Dendritic cell treated with granulocyte-macrophage colony-stimulating factor and Interleukin-4, amounts not matched to agents 40 ng/mL and 50 ng/mL, for 4 days (primary cell): Measurements from ENCODE around the gene CNTLN.
"Not testable (repeated sequence)": the region's sequence is repeated elsewhere in the genome, so short reads cannot be mapped to it uniquely, and the experiment has no call there.

Experiments used
- H3K27ac Mint-ChIP-seq: one replicate; pipeline ENCODE4 v1.8.0; 2022; ENCODE audit warnings: mild to moderate bottlenecking, mixed read lengths
- H3K27me3 Mint-ChIP-seq: one replicate; pipeline ENCODE4 v1.8.0; 2022; ENCODE audit warnings: mild to moderate bottlenecking, mixed read lengths
- H3K36me3 Mint-ChIP-seq: one replicate; pipeline ENCODE4 v1.8.0; 2022; ENCODE audit warnings: low read depth, mixed read lengths
- H3K4me1 Mint-ChIP-seq: one replicate; pipeline ENCODE4 v1.8.0; 2022; ENCODE audit warnings: low read depth, mixed read lengths
- H3K4me3 Mint-ChIP-seq: one replicate; pipeline ENCODE4 v1.8.0; 2022; ENCODE audit warnings: mild to moderate bottlenecking, moderate library complexity, mixed read lengths
- H3K9me3 Mint-ChIP-seq: one replicate; pipeline ENCODE4 v1.8.0; 2022; ENCODE audit warnings: mixed read lengths
- intact Hi-C: fragments of 100-400 bp; cut with micrococcal nuclease; formaldehyde crosslinking; loops from one replicate; pipeline ENCODE4 v1.15.0; 2022

CNTLN gene

GRCh38 chr9:17487467-17487866, 352.6 kb downstream of the CNTLN start:
- Mint-ChIP-seq H3K9me3 (no peaks in the 10 kb centered on the region), H3K27me3 (no peaks in the 10 kb centered on the region), H3K4me1 (no peaks in the 10 kb centered on the region), H3K27ac (no peak overlapping the region), H3K4me3 (no peak overlapping the region), H3K36me3 (no peaks in the 10 kb centered on the region)
- intact Hi-C loops, result no loop called here

- H3K4me1 Mint-ChIP-seq, result no peaks in the 10 kb centered on the region
- H3K4me3 Mint-ChIP-seq, result no peak overlapping the region
- no peaks in the 10 kb centered on the region for H3K36me3 Mint-ChIP-seq
- H3K27me3 Mint-ChIP-seq, result no peaks in the 10 kb centered on the region
- H3K27ac Mint-ChIP-seq, result no peak overlapping the region
- H3K9me3 Mint-ChIP-seq, result no peaks in the 10 kb centered on the region
- intact Hi-C loops, result no loop called here
Measured at GRCh38 chr9:17488662-17489061, 353.8 kb downstream of the CNTLN start.

GRCh38 chr9:17490110-17490509, 355.3 kb downstream of the CNTLN start:
- no peaks in the 10 kb centered on the region for H3K27me3 Mint-ChIP-seq
- H3K4me3 Mint-ChIP-seq, result no peak overlapping the region
- H3K4me1 Mint-ChIP-seq, result no peaks in the 10 kb centered on the region
- no peak overlapping the region for H3K27ac Mint-ChIP-seq
- intact Hi-C loops, result no loop called here
- H3K9me3 Mint-ChIP-seq, result no peaks in the 10 kb centered on the region
- H3K36me3 Mint-ChIP-seq, result no peaks in the 10 kb centered on the region

GRCh38 chr9:17491780-17492179, 356.9 kb downstream of the CNTLN start:
- no peaks in the 10 kb centered on the region for H3K36me3 Mint-ChIP-seq
- no peak overlapping the region for H3K27ac Mint-ChIP-seq
- H3K9me3 Mint-ChIP-seq, result no peaks in the 10 kb centered on the region
- intact Hi-C loops, result no loop called here
- H3K4me3 Mint-ChIP-seq, result no peak overlapping the region
- H3K4me1 Mint-ChIP-seq, result no peaks in the 10 kb centered on the region
- no peaks in the 10 kb centered on the region for H3K27me3 Mint-ChIP-seq

- H3K4me1 Mint-ChIP-seq, result no peaks in the 10 kb centered on the region
- no peak overlapping the region for H3K4me3 Mint-ChIP-seq
- H3K27me3 Mint-ChIP-seq, result no peaks in the 10 kb centered on the region
- H3K36me3 Mint-ChIP-seq, result peaks cover 7% of the 10 kb centered on the region
- H3K9me3 Mint-ChIP-seq, result peaks cover 14% of the 10 kb centered on the region
- H3K27ac Mint-ChIP-seq, result no peak overlapping the region
- intact Hi-C loops, result no loop called here
Measured at GRCh38 chr9:17503196-17503595, 368.4 kb downstream of the CNTLN start.

- no peak overlapping the region for H3K27ac Mint-ChIP-seq
- H3K4me1 Mint-ChIP-seq, result no peaks in the 10 kb centered on the region
- peaks cover 5% of the 10 kb centered on the region for H3K9me3 Mint-ChIP-seq
- H3K36me3 Mint-ChIP-seq, result no peaks in the 10 kb centered on the region
- no peak overlapping the region for H3K4me3 Mint-ChIP-seq
- no peaks in the 10 kb centered on the region for H3K27me3 Mint-ChIP-seq
- intact Hi-C loops, result no loop called here
Measured at GRCh38 chr9:17509151-17509550, 374.3 kb downstream of the CNTLN start.

GRCh38 chr9:17509701-17510100, 374.9 kb downstream of the CNTLN start:
- H3K4me1 Mint-ChIP-seq, result no peaks in the 10 kb centered on the region
- H3K27me3 Mint-ChIP-seq, result no peaks in the 10 kb centered on the region
- peaks cover 5% of the 10 kb centered on the region for H3K9me3 Mint-ChIP-seq
- no peak overlapping the region for H3K4me3 Mint-ChIP-seq
- H3K27ac Mint-ChIP-seq, result no peak overlapping the region
- intact Hi-C loops, result no loop called here
- no peaks in the 10 kb centered on the region for H3K36me3 Mint-ChIP-seq

GRCh38 chr9:17519761-17520160, 384.9 kb downstream of the CNTLN start:
- Mint-ChIP-seq H3K36me3 (no peaks in the 10 kb centered on the region), H3K27me3 (no peaks in the 10 kb centered on the region), H3K9me3 (no peaks in the 10 kb centered on the region), H3K27ac (no peak overlapping the region), H3K4me3 (no peak overlapping the region), H3K4me1 (no peaks in the 10 kb centered on the region)
- intact Hi-C loops, result no loop called here

- Mint-ChIP-seq H3K9me3 (no peaks in the 10 kb centered on the region), H3K27ac (no peak overlapping the region), H3K4me1 (no peaks in the 10 kb centered on the region), H3K36me3 (no peaks in the 10 kb centered on the region), H3K4me3 (no peak overlapping the region), H3K27me3 (no peaks in the 10 kb centered on the region)
- intact Hi-C loops, result no loop called here
Measured at GRCh38 chr9:17520268-17521064, 385.6 kb downstream of the CNTLN start.

- Mint-ChIP-seq H3K4me1 (no peaks in the 10 kb centered on the region), H3K27ac (no peak overlapping the region), H3K36me3 (no peaks in the 10 kb centered on the region), H3K4me3 (no peak overlapping the region), H3K27me3 (no peaks in the 10 kb centered on the region), H3K9me3 (no peaks in the 10 kb centered on the region)
- intact Hi-C loops, result no loop called here
Measured at GRCh38 chr9:17521100-17521855, 386.4 kb downstream of the CNTLN start.

GRCh38 chr9:17526726-17527125, 391.9 kb downstream of the CNTLN start:
- H3K4me1 Mint-ChIP-seq, H3K27ac Mint-ChIP-seq, H3K36me3 Mint-ChIP-seq, H3K27me3 Mint-ChIP-seq, H3K9me3 Mint-ChIP-seq, intact Hi-C loops, H3K4me3 Mint-ChIP-seq: not testable (repeated sequence)

GRCh38 chr9:17528859-17529258, 394.0 kb downstream of the CNTLN start:
- H3K36me3 Mint-ChIP-seq, result no peaks in the 10 kb centered on the region
- no peak overlapping the region for H3K4me3 Mint-ChIP-seq
- peaks cover 1% of the 10 kb centered on the region for H3K27me3 Mint-ChIP-seq
- intact Hi-C loops, result no loop called here
- no peak overlapping the region for H3K27ac Mint-ChIP-seq
- no peaks in the 10 kb centered on the region for H3K9me3 Mint-ChIP-seq
- H3K4me1 Mint-ChIP-seq, result peaks cover 10% of the 10 kb centered on the region

GRCh38 chr9:17531642-17532254, 396.9 kb downstream of the CNTLN start:
- intact Hi-C loops, result loop anchor here (5.0 kb wide), 1 partner anchor 271 kb away; no protein-coding TSS in a partner anchor
- Mint-ChIP-seq H3K27ac (no peak overlapping the region), H3K36me3 (no peaks in the 10 kb centered on the region), H3K9me3 (no peaks in the 10 kb centered on the region), H3K27me3 (peaks cover 3% of the 10 kb centered on the region), H3K4me3 (peak overlapping the region; percentile 30), H3K4me1 (peaks cover 6% of the 10 kb centered on the region)

GRCh38 chr9:17532461-17532860, 397.6 kb downstream of the CNTLN start:
- Mint-ChIP-seq H3K27ac (no peak overlapping the region), H3K9me3 (no peaks in the 10 kb centered on the region), H3K27me3 (peaks cover 3% of the 10 kb centered on the region), H3K4me1 (peaks cover 5% of the 10 kb centered on the region), H3K4me3 (no peak overlapping the region), H3K36me3 (no peaks in the 10 kb centered on the region)
- intact Hi-C loops, result loop anchor here (5.0 kb wide), 1 partner anchor 270 kb away; no protein-coding TSS in a partner anchor
